GM18870 (cell line): Measurements from ENCODE around the gene POLR3F.
A peak's percentile ranks its signal among the peaks of the same experiment; 100 is the strongest.
"Not testable (repeated sequence)": the region's sequence is repeated elsewhere in the genome, so short reads cannot be mapped to it uniquely, and the experiment has no call there.

Experiments
- ATAC-seq: cut with Tn5 transposase; IDR thresholded peaks from one replicate; pipeline ENCODE4 v1.9.1; 2021; ENCODE audit warnings: moderate library complexity; ENCODE audit not compliant: unreplicated experiment

The POLR3F gene

GRCh38 chr20:18466894-18467730 lies at the start of gene POLR3F, which contains the start of gene DZANK1:
Gene POLR3F (plus strand): TSS chr20:18467390. CDS start chr20:18467507, 117 bp downstream.
Gene DZANK1 (minus strand): TSS chr20:18467030. CDS start chr20:18465358, 1,672 bp downstream.
- ATAC-seq = peak; percentile 88

GRCh38 chr20:18421608-18422007 lies 45.6 kb upstream of the POLR3F start:
- ATAC-seq = no peak

- no peak for ATAC-seq
These were observed 40.0 kb upstream of the POLR3F start for GRCh38 chr20:18427214-18427613.

- ATAC-seq = no peak
These were observed 38.6 kb upstream of the POLR3F start for GRCh38 chr20:18428490-18429173.

- ATAC-seq = no peak
These were observed 36.9 kb upstream of the POLR3F start for GRCh38 chr20:18430172-18430826.

- no peak for ATAC-seq
These were observed 36.0 kb upstream of the POLR3F start for GRCh38 chr20:18431206-18431605.

GRCh38 chr20:18436847-18437246 lies 30.3 kb upstream of the POLR3F start:
- no peak for ATAC-seq

GRCh38 chr20:18440403-18440802 lies 26.8 kb upstream of the POLR3F start:
- ATAC-seq = no peak

GRCh38 chr20:18443886-18444285 lies 23.3 kb upstream of the POLR3F start:
- no peak for ATAC-seq

- ATAC-seq = no peak
These were observed 10.6 kb upstream of the POLR3F start for GRCh38 chr20:18456600-18456999.

GRCh38 chr20:18465536-18466200 lies 1.5 kb upstream of the POLR3F start:
- no peak for ATAC-seq

GRCh38 chr20:18466574-18466893 lies 656 bp upstream of the POLR3F start:
- peak; percentile 23 for ATAC-seq

- ATAC-seq = no peak
These were observed 10.0 kb downstream of the POLR3F start for GRCh38 chr20:18477218-18477617.

GRCh38 chr20:18477821-18478220 lies 10.6 kb downstream of the POLR3F start:
- no peak for ATAC-seq

- no peak for ATAC-seq
These were observed 14.4 kb downstream of the POLR3F start for GRCh38 chr20:18481596-18481995.

- ATAC-seq = no peak
These were observed 21.1 kb downstream of the POLR3F start for GRCh38 chr20:18488301-18488700.

GRCh38 chr20:18496042-18496441 lies 28.9 kb downstream of the POLR3F start:
- no peak for ATAC-seq

- peak; percentile 87 for ATAC-seq
These were observed 29.8 kb downstream of the POLR3F start, which contains the start of gene RBBP9 for GRCh38 chr20:18496740-18497592. Gene RBBP9 (minus strand): TSS chr20:18497225. CDS start chr20:18497167, 58 bp downstream.

- no peak for ATAC-seq
These were observed 30.4 kb downstream of the POLR3F start for GRCh38 chr20:18497603-18498002.

- not testable (repeated sequence) for ATAC-seq
These were observed 34.5 kb downstream of the POLR3F start for GRCh38 chr20:18501672-18502071.
